Upper lobe of right lung (tissue), 1 donor: ENCODE results near the gene CLCN4. TPM values are rescaled to one million over a fixed set of nuclear protein-coding genes. Genes with fewer than 3 reads are reported as not detected.
A peak's percentile ranks its signal among the peaks of the same experiment; 100 is the strongest.

ENCODE experiments used
- ATAC-seq: fragments of 200-7000 bp; cut with Tn5 transposase; one replicate; pipeline ENCODE4 v1.9.1; 2020; ENCODE audit warnings: mild to moderate bottlenecking, moderate library complexity
- DNase-seq: peaks from one replicate; pipeline ENCODE4 v3.0.0-alpha.2; 2020
- H3K27ac ChIP-seq: fragments of 200-600 bp; one replicate; pipeline ENCODE4 v1.8.0; 2022
- H3K27me3 ChIP-seq: fragments of 200-600 bp; one replicate; pipeline ENCODE4 v1.8.0; 2022; ENCODE audit warnings: mild to moderate bottlenecking
- H3K36me3 ChIP-seq: fragments of 200-600 bp; one replicate; pipeline ENCODE4 v1.8.0; 2022
- H3K4me1 ChIP-seq: fragments of 200-600 bp; one replicate; pipeline ENCODE4 v1.8.0; 2022
- H3K4me3 ChIP-seq: fragments of 200-600 bp; one replicate; pipeline ENCODE4 v1.8.0; 2022; ENCODE audit warnings: mild to moderate bottlenecking
- H3K9me3 ChIP-seq: fragments of 200-600 bp; one replicate; pipeline ENCODE4 v1.8.0; 2022
- intact Hi-C: fragments of 100-400 bp; cut with DNase I; formaldehyde crosslinking; loops from one replicate; pipeline ENCODE4 v1.11.0; 2022
- total RNA-seq: library from RNA; stranded (reverse); fragmentation: NEBNext Ultra II Directional; extraction: Animal tissue kit (Norgen Biotek cat#: 25700); gene quantifications from one replicate; pipeline ENCODE4 v1.2.1, GENCODE V29; 2021
- TF ChIP-seq, protein P1 (sequence below): fragments of 200-600 bp; IDR thresholded peaks from one replicate; pipeline ENCODE4 v1.8.0; 2022; ENCODE audit warnings: antibody characterized with exemption
- donor health status: DM: no; HTN: yes; CAD: no; lungs with severe emphysema.

The CLCN4 gene
- total RNA-seq, 1 donor from 2014 or later, result 9.8 TPM

DNA sequence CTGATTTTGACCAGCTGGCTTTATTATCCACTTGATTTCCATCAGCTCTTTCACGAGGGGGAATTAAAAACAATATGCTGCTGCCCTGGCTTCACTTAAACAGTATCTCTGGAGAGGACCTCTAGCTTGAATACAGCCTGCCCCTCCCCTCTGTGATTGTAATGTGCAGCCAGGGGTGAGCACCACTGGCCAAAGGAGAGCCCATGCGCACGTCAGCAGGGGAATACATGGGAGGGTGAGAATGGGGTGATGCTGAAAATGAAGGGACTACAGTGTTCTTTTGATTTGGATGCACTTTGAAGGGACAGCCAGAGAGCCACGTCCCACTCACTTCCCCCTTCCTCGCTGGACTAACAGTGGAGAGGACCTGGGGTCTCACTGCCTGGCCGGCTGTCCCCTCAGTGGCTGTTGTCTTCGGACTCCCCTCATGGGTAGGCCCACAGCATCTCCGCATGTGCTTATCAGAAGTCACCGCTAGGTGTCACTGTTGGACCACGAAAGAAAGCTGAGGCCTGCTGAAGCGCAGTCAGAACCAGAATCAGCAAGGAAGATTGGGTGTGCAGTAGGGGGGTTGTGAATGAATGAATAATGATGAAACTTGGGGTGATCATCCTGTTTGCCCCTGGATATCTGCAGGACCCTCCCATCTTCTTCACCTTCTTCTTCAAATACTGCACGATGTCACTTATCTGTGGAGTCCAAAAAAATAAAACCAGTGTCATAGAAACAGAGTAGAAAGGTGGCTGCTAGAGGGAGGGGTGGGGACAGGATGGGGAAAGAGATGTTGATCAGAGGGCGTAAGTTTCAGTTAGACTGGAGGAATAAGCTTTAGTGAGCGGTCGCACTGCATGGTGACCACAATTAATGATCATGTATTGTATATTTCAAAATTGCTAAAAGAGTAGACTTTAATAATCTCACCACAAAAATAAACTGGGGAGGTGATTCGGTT lies 32.8 kb downstream of the CLCN4 start:
- H3K27ac ChIP-seq, result no peak overlapping the region
- no peaks in the 10 kb centered on the region for H3K27me3 ChIP-seq
- ATAC-seq (peak; percentile 94), DNase-seq (peak; percentile 66)
- H3K36me3 ChIP-seq, result no peaks in the 10 kb centered on the region
- TF ChIP-seq, protein P1, sequence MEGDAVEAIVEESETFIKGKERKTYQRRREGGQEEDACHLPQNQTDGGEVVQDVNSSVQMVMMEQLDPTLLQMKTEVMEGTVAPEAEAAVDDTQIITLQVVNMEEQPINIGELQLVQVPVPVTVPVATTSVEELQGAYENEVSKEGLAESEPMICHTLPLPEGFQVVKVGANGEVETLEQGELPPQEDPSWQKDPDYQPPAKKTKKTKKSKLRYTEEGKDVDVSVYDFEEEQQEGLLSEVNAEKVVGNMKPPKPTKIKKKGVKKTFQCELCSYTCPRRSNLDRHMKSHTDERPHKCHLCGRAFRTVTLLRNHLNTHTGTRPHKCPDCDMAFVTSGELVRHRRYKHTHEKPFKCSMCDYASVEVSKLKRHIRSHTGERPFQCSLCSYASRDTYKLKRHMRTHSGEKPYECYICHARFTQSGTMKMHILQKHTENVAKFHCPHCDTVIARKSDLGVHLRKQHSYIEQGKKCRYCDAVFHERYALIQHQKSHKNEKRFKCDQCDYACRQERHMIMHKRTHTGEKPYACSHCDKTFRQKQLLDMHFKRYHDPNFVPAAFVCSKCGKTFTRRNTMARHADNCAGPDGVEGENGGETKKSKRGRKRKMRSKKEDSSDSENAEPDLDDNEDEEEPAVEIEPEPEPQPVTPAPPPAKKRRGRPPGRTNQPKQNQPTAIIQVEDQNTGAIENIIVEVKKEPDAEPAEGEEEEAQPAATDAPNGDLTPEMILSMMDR, result peak; percentile 66
- intact Hi-C loops, result no loop called here
- no peak overlapping the region for H3K4me3 ChIP-seq
- no peaks in the 10 kb centered on the region for H3K4me1 ChIP-seq
- H3K9me3 ChIP-seq, result no peaks in the 10 kb centered on the region

DNA sequence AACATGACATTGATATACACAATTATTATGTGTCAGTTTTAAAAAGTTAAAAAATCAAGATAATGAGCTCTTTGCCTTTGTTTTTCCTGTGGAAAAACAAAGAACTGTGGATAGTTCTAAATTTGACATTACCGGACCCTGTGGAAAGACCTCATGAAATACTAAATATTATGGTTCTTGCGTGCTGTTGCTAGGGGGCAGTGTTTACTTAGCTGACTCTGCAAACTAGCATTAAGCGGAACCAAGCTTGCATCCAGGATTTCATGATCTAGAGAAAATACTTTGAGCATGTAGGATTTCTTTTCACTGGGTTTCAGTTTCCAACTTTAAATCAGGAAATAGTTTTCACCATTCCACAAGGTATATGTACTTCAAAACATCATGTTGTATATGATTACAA lies 33.6 kb downstream of the CLCN4 start:
- TF ChIP-seq, protein P1, result peak; percentile 45
- Histone ChIP-seq H3K36me3 (no peaks in the 10 kb centered on the region), H3K4me1 (no peaks in the 10 kb centered on the region), H3K9me3 (no peaks in the 10 kb centered on the region), H3K27me3 (no peaks in the 10 kb centered on the region), H3K27ac (no peak overlapping the region), H3K4me3 (no peak overlapping the region)
- intact Hi-C loops, result no loop called here
- no peak for DNase-seq
- peak; percentile 77 for ATAC-seq

DNA sequence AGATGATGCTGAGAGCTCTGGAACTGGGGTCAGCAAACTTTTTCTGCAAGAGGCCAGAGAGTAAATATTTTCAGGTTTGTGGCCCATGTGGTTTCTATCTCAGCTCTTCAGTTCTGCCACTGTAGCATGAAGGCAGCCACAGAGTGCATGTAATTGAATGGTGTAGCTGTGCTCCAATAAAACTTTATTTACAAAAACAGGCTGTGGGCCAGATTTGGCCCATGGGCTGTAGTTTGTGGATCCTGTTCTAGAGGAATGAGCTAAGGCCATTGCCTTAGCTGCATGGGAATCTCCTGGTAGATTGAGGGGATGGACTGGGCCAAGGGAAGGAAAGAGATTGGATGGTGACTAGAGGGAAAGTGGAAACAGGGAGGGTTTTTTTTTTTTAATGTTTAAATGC lies 36.8 kb downstream of the CLCN4 start:
- intact Hi-C loops, result no loop called here
- no peak overlapping the region for H3K27ac ChIP-seq
- no peaks in the 10 kb centered on the region for H3K9me3 ChIP-seq

DNA sequence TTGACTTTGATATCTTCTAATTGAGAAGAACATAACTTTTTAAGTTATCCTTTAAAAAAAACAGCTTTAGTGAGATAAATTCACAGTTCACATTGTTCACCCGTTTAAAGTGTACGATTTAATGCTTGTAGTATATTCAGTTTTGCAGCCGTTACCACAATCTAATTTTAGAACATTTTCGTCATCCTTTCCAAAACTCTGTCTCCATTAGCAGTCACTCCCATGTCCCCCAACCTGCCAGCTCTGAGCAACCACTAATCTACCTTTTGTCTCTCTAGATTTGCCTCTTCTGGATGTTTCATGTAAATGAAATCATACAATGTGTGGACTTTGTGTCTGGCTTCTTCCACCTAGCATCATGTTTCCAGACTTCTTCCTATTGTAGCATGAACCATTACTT lies 38.6 kb downstream of the CLCN4 start:
- Histone ChIP-seq H3K9me3 (no peaks in the 10 kb centered on the region), H3K27me3 (no peaks in the 10 kb centered on the region), H3K4me1 (no peaks in the 10 kb centered on the region), H3K27ac (no peak overlapping the region), H3K36me3 (no peaks in the 10 kb centered on the region), H3K4me3 (no peak overlapping the region)
- intact Hi-C loops, result no loop called here
- no peak for ATAC-seq
- TF ChIP-seq, protein P1, result no peak
- DNase-seq, result no peak

More for the DNA sequence above, 36.8 kb downstream of the CLCN4 start:
- Histone ChIP-seq H3K4me1 (no peaks in the 10 kb centered on the region), H3K36me3 (no peaks in the 10 kb centered on the region), H3K27me3 (no peaks in the 10 kb centered on the region), H3K4me3 (no peak overlapping the region)
- ATAC-seq (no peak), DNase-seq (no peak)
- TF ChIP-seq, protein P1, result no peak

DNA sequence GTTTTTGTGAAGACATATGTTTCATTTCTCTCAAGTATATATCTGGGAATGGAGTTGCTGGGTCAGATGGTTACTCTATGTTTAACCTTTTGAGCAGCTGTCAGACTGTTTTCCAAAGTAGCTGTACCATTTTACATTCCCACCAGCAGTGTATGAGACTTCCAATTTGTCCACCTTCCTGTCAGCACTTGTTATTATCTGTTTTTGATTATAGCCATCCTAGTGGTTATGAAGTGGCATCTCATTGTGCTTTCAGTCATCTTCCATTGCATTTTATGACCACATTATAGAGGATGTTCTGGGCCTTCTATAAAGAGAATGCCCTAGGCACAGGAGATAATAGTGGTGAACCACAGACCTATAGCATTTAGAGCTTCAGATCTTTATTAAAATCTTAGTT lies 39.2 kb downstream of the CLCN4 start:
- ATAC-seq (no peak), DNase-seq (no peak)
- TF ChIP-seq, protein P1, result no peak
- no peaks in the 10 kb centered on the region for H3K9me3 ChIP-seq
- no peaks in the 10 kb centered on the region for H3K4me1 ChIP-seq
- H3K27ac ChIP-seq, result no peak overlapping the region
- no peak overlapping the region for H3K4me3 ChIP-seq
- intact Hi-C loops, result no loop called here
- no peaks in the 10 kb centered on the region for H3K36me3 ChIP-seq
- H3K27me3 ChIP-seq, result no peaks in the 10 kb centered on the region
